Measurements from ENCODE around the gene CD101. TPM values are rescaled to one million over a fixed set of nuclear protein-coding genes. Genes with fewer than 3 reads are reported as not detected.

The CD101 gene
- total RNA-seq, 2 donors from 2014 or later: 0.97 to 1.4 TPM

DNA sequence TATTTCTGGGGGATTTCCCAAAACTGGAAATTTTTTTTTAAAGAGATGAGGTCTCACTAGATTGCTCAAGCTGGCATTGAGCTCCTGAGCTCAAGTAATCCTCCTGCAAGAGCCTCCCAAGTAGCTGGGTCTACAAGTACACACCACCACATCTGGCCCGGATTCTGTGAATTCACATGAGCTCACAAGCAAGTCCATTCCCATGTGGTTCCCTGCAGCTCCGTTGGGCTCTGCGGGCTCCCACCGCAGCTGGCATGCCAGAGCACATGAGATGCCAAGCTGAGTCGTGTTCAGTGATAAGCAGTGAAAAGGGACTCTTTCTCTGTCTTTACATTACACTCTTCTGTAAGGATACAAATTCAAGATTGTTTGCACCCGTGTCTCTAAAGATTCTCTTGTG lies 36.7 kb downstream of the CD101 start:
- Histone ChIP-seq H3K4me1 (ENCODE audit: control insufficient read depth, insufficient read depth, low read length) (no peaks in the 10 kb centered on the region), H3K4me3 (ENCODE audit: low read length) (no peak overlapping the region), H3K9ac (ENCODE audit: extremely low read depth, low read length, poor library complexity, severe bottlenecking) (no peak overlapping the region), H3K9me3 (ENCODE audit: control insufficient read depth, low read length) (no peaks in the 10 kb centered on the region), H3K27me3 (ENCODE audit: control insufficient read depth, insufficient read depth, low read length, poor library complexity, severe bottlenecking) (no peaks in the 10 kb centered on the region), H3K36me3 (ENCODE audit: control insufficient read depth, insufficient read depth, low read length) (no peaks in the 10 kb centered on the region), H3K27ac (ENCODE audit: low read depth, low read length) (no peak overlapping the region)
- 89 to 93% methylated on average over 5 to 6 of the region's 6 CpGs for WGBS, 2 experiments (ENCODE audit: insufficient coverage in 1 of 2, insufficient read length in 1 of 2)
- no peaks in the 10 kb centered on the region for H3K9me3 Mint-ChIP-seq
- H3K4me3 Mint-ChIP-seq: no peak overlapping the region
- TF ChIP-seq, protein P1, sequence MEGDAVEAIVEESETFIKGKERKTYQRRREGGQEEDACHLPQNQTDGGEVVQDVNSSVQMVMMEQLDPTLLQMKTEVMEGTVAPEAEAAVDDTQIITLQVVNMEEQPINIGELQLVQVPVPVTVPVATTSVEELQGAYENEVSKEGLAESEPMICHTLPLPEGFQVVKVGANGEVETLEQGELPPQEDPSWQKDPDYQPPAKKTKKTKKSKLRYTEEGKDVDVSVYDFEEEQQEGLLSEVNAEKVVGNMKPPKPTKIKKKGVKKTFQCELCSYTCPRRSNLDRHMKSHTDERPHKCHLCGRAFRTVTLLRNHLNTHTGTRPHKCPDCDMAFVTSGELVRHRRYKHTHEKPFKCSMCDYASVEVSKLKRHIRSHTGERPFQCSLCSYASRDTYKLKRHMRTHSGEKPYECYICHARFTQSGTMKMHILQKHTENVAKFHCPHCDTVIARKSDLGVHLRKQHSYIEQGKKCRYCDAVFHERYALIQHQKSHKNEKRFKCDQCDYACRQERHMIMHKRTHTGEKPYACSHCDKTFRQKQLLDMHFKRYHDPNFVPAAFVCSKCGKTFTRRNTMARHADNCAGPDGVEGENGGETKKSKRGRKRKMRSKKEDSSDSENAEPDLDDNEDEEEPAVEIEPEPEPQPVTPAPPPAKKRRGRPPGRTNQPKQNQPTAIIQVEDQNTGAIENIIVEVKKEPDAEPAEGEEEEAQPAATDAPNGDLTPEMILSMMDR (conservative IDR thresholded peaks at IDR 0.05): no peak
- no peaks in the 10 kb centered on the region for H3K27me3 Mint-ChIP-seq (ENCODE audit: insufficient read depth)
- DNase-seq: no peak
- H3K4me1 Mint-ChIP-seq: peaks cover 15% of the 10 kb centered on the region
- H3K27ac Mint-ChIP-seq: no peak overlapping the region
- H3K36me3 Mint-ChIP-seq (ENCODE audit: low read depth): no peaks in the 10 kb centered on the region

DNA sequence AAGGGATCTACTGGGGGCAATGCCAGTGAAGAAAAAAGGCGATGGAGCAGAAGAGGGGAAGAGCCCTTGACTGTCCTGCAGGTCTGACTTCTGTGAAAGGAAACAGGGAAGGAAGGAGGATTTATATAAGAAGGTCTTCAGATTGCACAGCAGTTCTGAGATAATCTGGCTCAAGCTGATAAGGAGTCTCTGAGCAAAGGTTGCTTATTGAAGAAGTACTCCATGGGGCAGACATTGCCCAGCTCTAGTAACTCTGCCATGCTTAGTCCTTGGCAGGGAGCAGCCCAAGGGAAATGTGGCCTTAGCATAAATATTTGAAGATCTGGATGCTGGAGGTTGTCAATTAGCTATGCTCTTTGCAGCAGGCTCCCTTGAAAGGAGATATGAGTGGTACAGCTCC lies 42.7 kb downstream of the CD101 start:
- H3K27me3 Mint-ChIP-seq (ENCODE audit: insufficient read depth): no peaks in the 10 kb centered on the region
- H3K4me1 Mint-ChIP-seq: no peaks in the 10 kb centered on the region
- Histone ChIP-seq H3K27me3 (ENCODE audit: control insufficient read depth, insufficient read depth, low read length, poor library complexity, severe bottlenecking) (no peaks in the 10 kb centered on the region), H3K9ac (ENCODE audit: extremely low read depth, low read length, poor library complexity, severe bottlenecking) (no peak overlapping the region), H3K36me3 (ENCODE audit: control insufficient read depth, insufficient read depth, low read length) (no peaks in the 10 kb centered on the region), H3K4me1 (ENCODE audit: control insufficient read depth, insufficient read depth, low read length) (no peaks in the 10 kb centered on the region), H3K27ac (ENCODE audit: low read depth, low read length) (no peak overlapping the region), H3K9me3 (ENCODE audit: control insufficient read depth, low read length) (no peaks in the 10 kb centered on the region), H3K4me3 (ENCODE audit: low read length) (no peak overlapping the region)
- DNase-seq: no peak
- no peak overlapping the region for H3K27ac Mint-ChIP-seq
- TF ChIP-seq, protein P1 (conservative IDR thresholded peaks at IDR 0.05): no peak
- no peaks in the 10 kb centered on the region for H3K36me3 Mint-ChIP-seq (ENCODE audit: low read depth)
- no peak overlapping the region for H3K4me3 Mint-ChIP-seq
- no peaks in the 10 kb centered on the region for H3K9me3 Mint-ChIP-seq
- WGBS, 2 experiments (ENCODE audit: insufficient coverage in 1 of 2, insufficient read length in 1 of 2): 80 to 100% methylated on average over 1 of the region's 1 CpG

DNA sequence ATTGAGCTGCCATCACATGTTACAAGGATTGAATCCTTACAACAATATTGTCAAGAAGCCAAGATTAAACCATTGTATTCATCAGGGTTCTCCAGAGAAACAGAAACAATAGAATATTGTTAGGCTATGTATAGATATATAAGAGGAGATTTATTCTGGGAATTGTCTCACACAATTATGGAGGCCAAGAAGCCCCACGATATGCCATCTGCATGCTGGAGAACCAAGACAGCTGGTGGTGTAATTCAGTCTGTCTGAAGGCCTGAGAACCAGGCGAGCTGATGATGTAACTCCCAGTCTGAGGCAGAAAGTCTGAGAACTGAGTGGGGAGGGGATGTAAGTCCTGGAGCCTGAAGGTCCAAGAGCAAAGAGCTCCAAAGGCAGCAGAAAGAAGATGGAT lies 44.1 kb downstream of the CD101 start:
- H3K9me3 Mint-ChIP-seq: no peaks in the 10 kb centered on the region
- H3K27ac Mint-ChIP-seq: no peak overlapping the region
- Histone ChIP-seq H3K4me1 (ENCODE audit: control insufficient read depth, insufficient read depth, low read length) (no peaks in the 10 kb centered on the region), H3K4me3 (ENCODE audit: low read length) (no peak overlapping the region), H3K36me3 (ENCODE audit: control insufficient read depth, insufficient read depth, low read length) (no peaks in the 10 kb centered on the region), H3K27me3 (ENCODE audit: control insufficient read depth, insufficient read depth, low read length, poor library complexity, severe bottlenecking) (no peaks in the 10 kb centered on the region), H3K27ac (ENCODE audit: low read depth, low read length) (no peak overlapping the region), H3K9ac (ENCODE audit: extremely low read depth, low read length, poor library complexity, severe bottlenecking) (no peak overlapping the region), H3K9me3 (ENCODE audit: control insufficient read depth, low read length) (no peaks in the 10 kb centered on the region)
- no peaks in the 10 kb centered on the region for H3K27me3 Mint-ChIP-seq (ENCODE audit: insufficient read depth)
- no peak for DNase-seq
- no peaks in the 10 kb centered on the region for H3K36me3 Mint-ChIP-seq (ENCODE audit: low read depth)
- TF ChIP-seq, protein P1 (conservative IDR thresholded peaks at IDR 0.05): no peak
- H3K4me3 Mint-ChIP-seq: no peak overlapping the region
- 91 to 95% methylated on average over 1 to 2 of the region's 2 CpGs for WGBS, 2 experiments (ENCODE audit: insufficient coverage in 1 of 2, insufficient read length in 1 of 2)
- H3K4me1 Mint-ChIP-seq: no peaks in the 10 kb centered on the region
